Measurements from ENCODE around the gene RHOV.

Gene RHOV

DNA sequence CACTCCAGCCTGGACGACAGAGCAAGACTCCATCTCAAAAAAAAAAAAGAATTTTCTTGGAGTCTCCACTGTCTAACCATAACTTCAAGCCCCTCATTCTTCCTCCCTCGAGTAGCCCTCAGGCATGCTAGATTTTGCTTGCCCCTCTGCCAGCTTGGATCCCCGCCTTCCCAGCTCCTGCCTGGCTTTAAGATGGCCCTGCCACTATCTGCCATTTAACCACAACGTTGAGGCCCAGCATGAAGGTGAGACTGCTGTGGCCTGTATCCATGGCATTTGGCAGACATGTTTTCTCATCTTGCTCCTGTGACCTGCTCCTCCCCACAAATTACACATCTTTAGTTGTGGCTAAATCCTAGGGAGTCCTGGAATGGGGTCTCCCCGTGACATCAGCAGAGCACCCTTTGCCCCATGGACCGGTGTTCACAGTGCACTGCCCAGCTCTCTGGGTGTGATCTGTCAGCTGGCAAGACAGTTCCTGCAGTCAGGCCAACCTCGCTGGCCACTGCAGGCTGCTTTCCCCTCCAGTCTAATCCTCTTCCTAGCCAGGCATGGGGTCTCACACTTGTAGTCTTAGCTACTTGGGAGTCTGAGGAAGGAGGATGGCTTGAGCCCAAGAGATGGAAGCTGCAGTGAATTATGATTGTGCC lies 30.6 kb upstream of the RHOV start:
- no peak for DNase-seq (ENCODE audit: low read depth)

GRCh38 chr15:40902605-40903561 lies 28.8 kb upstream of the RHOV start:
- DNase-seq (ENCODE audit: low read depth) = no peak

DNA sequence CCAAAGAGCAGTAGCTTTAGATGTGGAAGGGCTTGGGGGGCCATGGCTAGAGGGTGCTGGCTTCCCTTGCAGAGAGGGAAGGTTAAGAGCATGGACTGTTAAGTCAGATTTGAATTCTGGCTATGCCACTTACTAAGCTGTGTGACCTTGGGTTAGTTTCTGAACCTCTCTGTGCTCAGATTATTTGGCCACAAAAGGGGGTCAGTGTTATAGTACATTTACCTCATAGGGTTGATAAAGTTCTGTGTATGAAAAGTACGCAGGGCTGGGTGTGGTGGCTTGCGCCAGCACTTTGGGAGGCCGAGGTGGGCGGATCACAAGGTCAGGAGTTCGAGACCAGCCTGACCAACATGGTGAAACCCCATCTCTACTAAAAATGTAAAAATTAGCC lies 27.0 kb upstream of the RHOV start:
- DNase-seq (ENCODE audit: low read depth) = no peak

DNA sequence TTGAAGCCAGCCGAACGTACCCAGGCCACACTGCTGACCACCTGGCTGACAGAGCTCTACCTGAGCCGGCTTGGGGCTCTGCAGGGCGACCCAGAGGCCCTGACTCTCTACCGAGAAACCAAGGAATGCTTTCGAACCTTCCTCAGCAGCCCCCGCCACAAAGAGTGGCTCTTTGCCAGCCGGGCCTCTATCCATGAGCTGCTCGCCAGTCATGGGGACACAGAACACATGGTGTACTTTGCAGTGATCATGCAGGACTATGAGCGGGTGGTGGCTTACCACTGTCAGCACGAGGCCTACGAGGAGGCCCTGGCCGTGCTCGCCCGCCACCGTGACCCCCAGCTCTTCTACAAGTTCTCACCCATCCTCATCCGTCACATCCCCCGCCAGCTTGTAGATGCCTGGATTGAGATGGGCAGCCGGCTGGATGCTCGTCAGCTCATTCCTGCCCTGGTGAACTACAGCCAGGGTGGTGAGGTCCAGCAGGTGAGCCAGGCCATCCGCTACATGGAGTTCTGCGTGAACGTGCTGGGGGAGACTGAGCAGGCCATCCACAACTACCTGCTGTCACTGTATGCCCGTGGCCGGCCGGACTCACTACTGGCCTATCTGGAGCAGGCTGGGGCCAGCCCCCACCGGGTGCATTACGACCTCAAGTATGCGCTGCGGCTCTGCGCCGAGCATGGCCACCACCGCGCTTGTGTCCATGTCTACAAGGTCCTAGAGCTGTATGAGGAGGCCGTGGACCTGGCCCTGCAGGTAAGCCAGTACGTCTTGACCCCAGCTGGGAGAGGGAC lies 26.4 kb upstream of the RHOV start:
- no peak for DNase-seq (ENCODE audit: low read depth)

DNA sequence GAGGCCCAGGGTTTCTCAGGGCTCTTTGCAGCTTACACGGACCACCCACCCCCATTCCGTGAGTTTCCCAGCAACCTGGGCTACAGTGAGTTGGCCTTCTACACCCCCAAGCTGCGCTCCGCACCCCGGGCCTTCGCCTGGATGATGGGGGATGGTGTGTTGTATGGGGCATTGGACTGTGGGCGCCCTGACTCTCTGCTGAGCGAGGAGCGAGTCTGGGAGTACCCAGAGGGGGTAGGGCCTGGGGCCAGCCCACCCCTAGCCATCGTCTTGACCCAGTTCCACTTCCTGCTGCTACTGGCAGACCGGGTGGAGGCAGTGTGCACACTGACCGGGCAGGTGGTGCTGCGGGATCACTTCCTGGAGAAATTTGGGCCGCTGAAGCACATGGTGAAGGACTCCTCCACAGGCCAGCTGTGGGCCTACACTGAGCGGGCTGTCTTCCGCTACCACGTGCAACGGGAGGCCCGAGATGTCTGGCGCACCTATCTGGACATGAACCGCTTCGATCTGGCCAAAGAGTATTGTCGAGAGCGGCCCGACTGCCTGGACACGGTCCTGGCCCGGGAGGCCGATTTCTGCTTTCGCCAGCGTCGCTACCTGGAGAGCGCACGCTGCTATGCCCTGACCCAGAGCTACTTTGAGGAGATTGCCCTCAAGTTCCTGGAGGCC lies 25.6 kb upstream of the RHOV start:
- DNase-seq (ENCODE audit: low read depth) = no peak

GRCh38 chr15:40894681-40895448 lies 20.8 kb upstream of the RHOV start:
- peak; percentile 37 for DNase-seq (ENCODE audit: low read depth)

DNA sequence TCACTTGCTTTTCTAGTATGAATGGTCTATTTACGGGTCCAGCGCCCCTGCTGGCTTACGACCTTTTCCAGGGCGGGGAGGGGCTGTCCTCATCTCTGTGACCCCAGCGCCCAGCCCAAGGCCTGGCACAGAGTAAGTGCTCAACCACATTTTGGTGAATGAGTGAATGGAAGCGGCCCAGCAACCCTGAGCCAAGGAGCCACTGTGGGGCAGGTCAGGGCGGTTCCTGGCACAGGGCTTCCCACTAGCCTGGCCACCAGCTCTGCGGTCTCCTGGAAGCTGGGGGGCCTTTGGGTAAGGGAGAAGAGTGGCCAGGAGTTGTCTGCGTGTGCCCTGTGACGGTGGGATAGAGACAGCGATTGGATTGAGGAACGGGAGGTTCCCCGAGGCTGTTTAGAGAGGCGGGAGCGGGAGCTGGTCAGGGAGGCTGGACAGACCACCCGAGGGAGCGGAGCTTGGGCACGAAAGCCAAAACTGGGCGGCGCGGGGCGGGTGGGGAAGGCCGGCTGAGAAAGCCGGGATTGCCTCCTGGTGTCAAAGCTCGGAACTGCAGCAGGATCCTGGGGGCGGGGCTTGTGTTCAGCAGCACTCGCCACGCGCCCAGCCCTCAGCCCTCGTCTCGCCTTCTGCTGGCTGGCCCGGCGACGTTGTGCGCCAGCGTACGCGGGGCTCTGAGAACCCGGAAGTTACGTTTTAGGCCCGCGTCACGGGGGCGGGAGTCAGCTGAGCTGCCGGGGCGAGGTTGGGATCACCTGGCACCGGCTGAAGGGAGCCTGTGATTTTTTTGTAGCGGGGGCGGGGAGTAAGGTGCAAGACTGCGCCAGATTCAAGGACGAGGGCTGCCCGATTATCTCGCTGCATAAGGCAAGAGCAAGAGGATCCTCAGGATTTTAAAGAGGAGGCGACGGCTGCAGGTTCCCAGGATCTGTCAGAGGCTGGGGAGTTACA lies 20.0 kb upstream of the RHOV start, which contains the start of gene VPS18:
Gene VPS18, plus strand, starts transcription at position 718 of the 948 bp plus-strand sequence. CDS start 319 bp downstream, outside the sequence.
- DNase-seq (ENCODE audit: low read depth) = peak; percentile 98

- no peak for DNase-seq (ENCODE audit: low read depth)
These were observed 19.1 kb upstream of the RHOV start for GRCh38 chr15:40893019-40893670.

GRCh38 chr15:40892447-40893012 lies 18.5 kb upstream of the RHOV start:
- no peak for DNase-seq (ENCODE audit: low read depth)

GRCh38 chr15:40891810-40892446 lies 17.9 kb upstream of the RHOV start:
- DNase-seq (ENCODE audit: low read depth) = no peak

DNA sequence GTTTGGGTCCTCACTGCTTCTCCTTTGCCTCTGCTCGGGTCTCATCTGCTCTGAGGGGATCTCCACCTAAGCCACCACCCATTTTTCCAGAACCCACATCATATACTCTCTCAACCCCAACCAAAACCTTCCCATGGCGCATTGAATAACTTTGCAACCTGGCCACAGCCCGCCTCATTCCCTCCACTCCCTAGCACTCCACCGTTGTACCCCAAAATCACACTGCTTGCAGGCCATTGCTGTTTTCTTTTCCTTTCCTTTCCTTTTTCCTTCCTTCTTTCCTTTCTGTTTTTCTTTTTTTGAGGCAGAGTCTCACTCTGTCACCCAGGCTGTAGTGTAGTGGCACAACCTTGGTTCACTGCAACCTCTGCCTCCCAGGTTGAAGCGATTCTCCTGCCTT lies 17.1 kb upstream of the RHOV start:
- DNase-seq (ENCODE audit: low read depth) = no peak

DNA sequence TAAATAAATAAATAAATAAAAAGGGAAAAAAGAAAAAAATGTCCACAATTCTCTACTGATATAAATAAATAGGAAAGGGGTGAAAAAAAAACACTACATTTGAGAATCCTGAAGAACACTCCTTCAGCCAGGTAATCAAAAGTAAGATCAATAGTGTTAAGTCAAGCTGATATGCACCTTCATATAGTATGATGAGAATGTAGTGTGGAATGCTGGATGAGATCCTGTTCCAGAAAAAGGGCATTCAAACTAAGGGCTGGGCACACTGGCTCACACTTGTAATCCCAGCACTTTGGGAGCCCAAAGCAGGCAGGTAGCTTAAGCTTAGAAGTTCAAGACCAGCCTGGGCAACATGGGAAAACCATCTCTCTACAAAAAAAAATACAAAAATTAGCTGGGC lies 15.1 kb upstream of the RHOV start:
- DNase-seq (ENCODE audit: low read depth) = no peak

DNA sequence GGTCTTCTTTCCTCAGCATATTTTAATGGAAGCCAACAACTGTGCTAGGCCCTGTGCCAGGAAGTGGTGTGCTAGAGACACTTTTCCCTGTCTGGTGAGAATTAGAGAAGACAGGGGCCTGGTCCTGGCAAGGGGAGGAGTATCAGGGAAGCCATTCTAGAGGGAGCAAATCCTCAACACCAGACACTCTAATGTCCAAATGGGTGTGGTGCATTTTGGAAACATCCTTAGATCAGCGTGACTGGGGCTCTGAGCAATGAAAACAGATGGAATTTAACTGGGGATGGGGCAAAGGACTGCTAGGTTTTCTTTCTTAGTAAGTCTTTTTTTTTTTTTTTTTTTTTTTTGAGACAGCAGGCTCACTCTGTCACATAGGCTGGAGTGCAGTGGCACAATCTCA lies 12.6 kb upstream of the RHOV start:
- DNase-seq (ENCODE audit: low read depth) = no peak

DNA sequence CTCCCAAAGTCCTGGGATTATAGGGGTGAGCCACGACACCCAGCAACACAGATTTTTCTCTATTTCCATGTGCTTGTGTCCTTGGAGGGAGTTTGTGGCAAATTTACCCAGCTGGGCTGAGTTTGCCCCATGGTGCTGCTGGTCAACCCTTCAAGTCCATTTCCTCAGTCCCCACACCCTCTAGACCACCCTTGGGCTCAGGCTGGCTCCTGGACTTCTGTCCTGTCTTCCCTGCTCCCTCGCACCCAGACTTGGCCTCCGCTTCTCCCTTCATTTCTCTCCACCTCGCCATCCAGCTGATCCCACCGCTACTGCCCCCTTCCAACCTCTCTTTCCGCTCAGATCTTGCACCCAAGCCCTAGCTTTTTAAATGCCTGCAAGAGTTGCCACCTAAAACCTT lies 7.3 kb upstream of the RHOV start:
- DNase-seq (ENCODE audit: low read depth) = no peak

DNA sequence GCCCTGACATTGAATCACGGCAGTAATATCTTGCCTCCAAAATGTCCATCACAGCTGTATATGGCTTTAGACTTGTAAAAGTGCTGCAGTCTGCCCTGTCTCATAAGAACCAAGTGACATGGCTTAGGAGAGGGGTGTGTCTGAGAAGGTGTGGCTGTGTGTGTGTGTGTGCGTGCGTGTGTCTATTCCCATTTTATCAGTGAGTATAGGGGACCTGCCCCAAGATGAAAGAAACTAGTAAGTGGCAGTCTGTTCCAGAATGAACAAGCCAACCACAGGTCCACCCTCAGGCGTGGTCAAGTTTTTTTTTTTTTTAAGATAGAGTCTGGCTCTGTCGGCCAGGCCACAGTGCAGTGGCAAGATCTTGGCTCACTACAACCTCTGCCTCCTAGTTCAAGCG lies 5.6 kb upstream of the RHOV start:
- no peak for DNase-seq (ENCODE audit: low read depth)

- no peak for DNase-seq (ENCODE audit: low read depth)
These were observed 4.8 kb upstream of the RHOV start for GRCh38 chr15:40878785-40879184.

GRCh38 chr15:40877694-40878093 lies 3.7 kb upstream of the RHOV start:
- DNase-seq (ENCODE audit: low read depth) = no peak

DNA sequence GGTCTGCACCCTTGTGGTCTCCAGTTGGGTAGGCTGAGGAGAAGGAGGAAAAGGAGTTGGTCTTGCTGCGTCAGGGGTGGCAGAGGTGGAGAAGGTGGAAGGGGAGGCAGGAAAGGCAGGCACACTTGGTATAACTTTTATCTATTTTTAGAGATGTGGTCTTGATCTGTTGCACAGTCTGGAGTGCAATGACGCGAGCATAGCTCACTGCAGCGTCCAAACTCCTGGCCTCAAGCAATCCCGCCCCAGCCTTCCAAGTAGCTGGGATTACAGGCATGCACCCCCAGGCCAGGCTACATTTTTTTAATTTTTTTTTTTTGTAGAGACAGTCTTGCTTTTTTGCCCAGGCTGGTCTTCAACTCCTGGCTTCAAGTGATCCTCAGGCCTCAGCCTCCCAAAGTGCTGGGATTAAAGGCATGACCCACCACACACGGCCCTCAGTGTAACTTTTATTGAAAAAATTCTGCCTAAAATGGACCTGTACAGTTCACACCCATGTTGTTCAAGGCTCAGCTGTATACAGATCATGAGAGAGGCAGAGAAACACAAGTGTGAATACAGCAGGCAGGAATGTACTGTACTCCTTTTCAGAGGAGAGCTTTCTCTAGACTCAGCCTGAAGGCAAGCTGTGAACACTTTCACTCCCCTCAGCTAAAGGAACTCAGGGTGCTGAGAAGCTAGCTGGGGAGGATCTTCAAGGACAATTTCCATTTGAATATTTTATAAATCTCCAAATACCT lies 2.1 kb upstream of the RHOV start:
- no peak for DNase-seq (ENCODE audit: low read depth)

All from T follicular helper cell (primary cell).